Stimulated activated naive CD4-positive, alpha-beta T cell (primary cell): Measurements from ENCODE around the gene PTPN20.

ENCODE experiments used
- DNase-seq, 6 experiments: peaks; one replicate each; lab custom pipeline; 2025; lab: John Stamatoyannopoulos, UW

The PTPN20 gene

GRCh38 chr10:47049056-47049851 is 138.0 kb downstream of the PTPN20 start:
- no peak for DNase-seq

GRCh38 chr10:47049906-47050305 is 138.7 kb downstream of the PTPN20 start:
- no peak for DNase-seq

GRCh38 chr10:47050618-47051455 is 139.6 kb downstream of the PTPN20 start:
- DNase-seq: no peak

- no peak for DNase-seq
Measured at GRCh38 chr10:47051741-47052238, 140.6 kb downstream of the PTPN20 start.
